ENCODE results near the gene TMEM201.

GRCh38 chr1:9559673-9560072, 29.0 kb upstream of the TMEM201 start:
- TF ChIP-seq CTCF (IDR thresholded peaks at IDR 0.05) (no peak), POLR2A (IDR thresholded peaks at IDR 0.05) (no peak)

All from Peyer's patch (tissue), 4 donors.